Keratinocyte (primary cell): ENCODE data around the gene CD109. TPM values are rescaled to one million over a fixed set of nuclear protein-coding genes. Genes with fewer than 3 reads are reported as not detected.

Source experiments
- DNase-seq: peaks from one replicate; pipeline ENCODE4 v3.0.0-alpha.2; 2011; ENCODE audit warnings: low read depth, missing footprints, low spot score
- FAIRE-seq: peaks from 2 replicates; lab custom pipeline; 2011; peaks lifted over from hg19 to GRCh38; lab: Jason Lieb, UNC
- H2AFZ ChIP-seq: 2 replicates; pipeline ENCODE4 v1.6.0; 2012; ENCODE audit warnings: low read length, control low read depth, inconsistent platforms; ENCODE audit not compliant: control insufficient read depth
- H3K27ac ChIP-seq: 2 replicates; pipeline ENCODE4 v1.5.1; 2011; ENCODE audit warnings: low read length; ENCODE audit not compliant: control insufficient read depth, insufficient read depth
- H3K27me3 ChIP-seq: 3 replicates; pipeline ENCODE4 v1.6.0; 2011; ENCODE audit warnings: low read length; ENCODE audit not compliant: control insufficient read depth, insufficient read depth; ENCODE audit errors: extremely low read depth
- H3K36me3 ChIP-seq, 2 experiments: 2 replicates in 1 of 2; 3 replicates in 1 of 2; pipeline ENCODE4 v1.5.1; 2011; ENCODE audit warnings: low read length in 2 of 2, mild to moderate bottlenecking in 1 of 2; ENCODE audit not compliant: control insufficient read depth in 2 of 2, insufficient read depth in 2 of 2; ENCODE audit errors: extremely low read depth in 1 of 2
- H3K4me1 ChIP-seq: 3 replicates; pipeline ENCODE4 v1.5.1; 2011; ENCODE audit warnings: low read length; ENCODE audit not compliant: control insufficient read depth, insufficient read depth; ENCODE audit errors: extremely low read depth
- H3K4me2 ChIP-seq: 3 replicates; pipeline ENCODE4 v1.6.0; 2011; ENCODE audit warnings: low read depth, low read length; ENCODE audit not compliant: control insufficient read depth, insufficient read depth; ENCODE audit errors: extremely low read depth
- H3K4me3 ChIP-seq, 3 experiments: fragments of 200-600 bp in 1 of 3; sonication (generic) in 1 of 3; 2 replicates in 2 of 3; 3 replicates in 1 of 3; pipeline ENCODE4 v1.5.1; 2011 to 2016; ENCODE audit warnings: low read length in 3 of 3, mild to moderate bottlenecking in 3 of 3, control low read depth in 2 of 3, inconsistent platforms in 1 of 3, low read depth in 1 of 3, mixed read lengths in 1 of 3, mixed run types in 1 of 3, moderate library complexity in 1 of 3; ENCODE audit not compliant: control insufficient read depth in 2 of 3, insufficient read depth in 2 of 3; ENCODE audit errors: extremely low read depth in 1 of 3
- H3K79me2 ChIP-seq: 2 replicates; pipeline ENCODE4 v1.6.0; 2012; ENCODE audit warnings: low read length; ENCODE audit not compliant: control insufficient read depth, insufficient read depth
- H3K9ac ChIP-seq: 3 replicates; pipeline ENCODE4 v1.6.0; 2011; ENCODE audit warnings: low read length; ENCODE audit not compliant: control insufficient read depth, insufficient read depth; ENCODE audit errors: extremely low read depth
- H3K9me1 ChIP-seq: 3 replicates; pipeline ENCODE4 v1.6.0; 2011; ENCODE audit warnings: low read length; ENCODE audit not compliant: control insufficient read depth, insufficient read depth; ENCODE audit errors: extremely low read depth
- H3K9me3 ChIP-seq: 2 replicates; pipeline ENCODE4 v1.5.1; 2012; ENCODE audit warnings: low read depth, low read length; ENCODE audit not compliant: control insufficient read depth
- H4K20me1 ChIP-seq: 3 replicates; pipeline ENCODE4 v1.6.0; 2011; ENCODE audit warnings: low read length; ENCODE audit not compliant: control insufficient read depth, insufficient read depth; ENCODE audit errors: extremely low read depth
- CTCF ChIP-seq, 3 experiments: IDR thresholded peaks in 1 of 3; conservative IDR thresholded peaks in 1 of 3; optimal IDR thresholded peaks in 1 of 3; 2 replicates in 2 of 3; 3 replicates in 1 of 3; pipeline versions ENCODE3 to v1.5.1; 2011; ENCODE audit warnings: low read length in 3 of 3, mild to moderate bottlenecking in 3 of 3, moderate library complexity in 2 of 3, control low read depth in 1 of 3, inconsistent platforms in 1 of 3; ENCODE audit not compliant: insufficient read depth in 2 of 3; ENCODE audit errors: extremely low read depth in 1 of 3
- EZH2 ChIP-seq: IDR thresholded peaks from one replicate; pipeline ENCODE4 v1.6.1; 2012; ENCODE audit warnings: inconsistent platforms, mild to moderate bottlenecking, low read length, moderate library complexity
- dilution Hi-C: fragments of 300-500 bp; cut with MboI; formaldehyde crosslinking; loops from one replicate; pipeline ENCODE4 v1.7.0; 2020; ENCODE audit warnings: low sequenced_read_pairs; ENCODE audit not compliant: extremely low pct_ligation_motif_present
- polyA plus RNA-seq, 5 experiments: library from polyadenylated mRNA; depleted of rRNA in 3 of 5; stranded (reverse) in 3 of 5; stranded (forward) in 1 of 5; unstranded in 1 of 5; fragments of >200 nt; gene quantifications; 1 replicate in 1 of 5; 2 replicates in 3 of 5; 3 replicates in 1 of 5; pipeline versions ENCODE4 v1.2.1 to v1.2.3, GENCODE V29; 2011 to 2012; ENCODE audit warnings: missing spikeins in 2 of 5, low read depth in 1 of 5, low replicate concordance in 1 of 5

The CD109 gene
- polyA plus RNA-seq, 1 donor (not counting 4 experiments of a cell fraction or from before 2014, with no cell fraction given), result 58.2 TPM

- H3K27ac ChIP-seq, result no peak overlapping the region
- H3K36me3 ChIP-seq, result no peaks in the 10 kb centered on the region
- TF ChIP-seq CTCF (optimal IDR thresholded peaks at IDR 0.05 in 1 of 3, IDR thresholded peaks at IDR 0.05 in 1 of 3, conservative IDR thresholded peaks at IDR 0.05 in 1 of 3; ENCODE audit: extremely low read depth in 1 of 3, insufficient read depth in 2 of 3, low read length in 3 of 3) (no peak), EZH2 (no peak)
- no peaks in the 10 kb centered on the region for H3K9me1 ChIP-seq
- no peak overlapping the region for H2AFZ ChIP-seq
- no peaks in the 10 kb centered on the region for H3K9me3 ChIP-seq
- dilution Hi-C loops, result no loop called here
- H3K27me3 ChIP-seq, result no peaks in the 10 kb centered on the region
- no peak overlapping the region for H3K4me2 ChIP-seq
- FAIRE-seq (no peak), DNase-seq (no peak)
- peaks cover 4% of the 10 kb centered on the region for H3K4me1 ChIP-seq
- no peaks in the 10 kb centered on the region for H3K79me2 ChIP-seq
- no peaks in the 10 kb centered on the region for H4K20me1 ChIP-seq
- H3K9ac ChIP-seq, result no peak overlapping the region
- H3K4me3 ChIP-seq, result no peak overlapping the region
Observed at GRCh38 chr6:73858376-73858775, 162.4 kb downstream of the CD109 start.

GRCh38 chr6:73860303-73860702 lies 164.3 kb downstream of the CD109 start:
- Histone ChIP-seq H2AFZ (no peak overlapping the region), H3K9me1 (no peaks in the 10 kb centered on the region), H3K79me2 (no peaks in the 10 kb centered on the region), H3K27me3 (no peaks in the 10 kb centered on the region), H3K27ac (no peak overlapping the region), H3K36me3 (no peaks in the 10 kb centered on the region), H3K4me3 (no peak overlapping the region), H3K4me1 (peaks cover 2% of the 10 kb centered on the region), H4K20me1 (no peaks in the 10 kb centered on the region), H3K9ac (no peak overlapping the region), H3K9me3 (no peaks in the 10 kb centered on the region), H3K4me2 (no peak overlapping the region)
- no peak for FAIRE-seq
- dilution Hi-C loops, result no loop called here
- DNase-seq, result no peak
- no peak for TF ChIP-seq CTCF (optimal IDR thresholded peaks at IDR 0.05 in 1 of 3, IDR thresholded peaks at IDR 0.05 in 1 of 3, conservative IDR thresholded peaks at IDR 0.05 in 1 of 3; ENCODE audit: extremely low read depth in 1 of 3, insufficient read depth in 2 of 3, low read length in 3 of 3)
- no peak for TF ChIP-seq EZH2
